HG03439 (cell line): Measurements from ENCODE around the gene HDAC4.

Source experiments
- ATAC-seq: cut with Tn5 transposase; IDR thresholded peaks from one replicate; pipeline ENCODE4 v1.9.1; 2021; ENCODE audit warnings: mild to moderate bottlenecking, moderate library complexity; ENCODE audit not compliant: unreplicated experiment

Gene HDAC4

GRCh38 chr2:239299218-239299939 lies 101.4 kb downstream of the HDAC4 start:
- ATAC-seq: no peak

GRCh38 chr2:239298116-239298804 lies 102.6 kb downstream of the HDAC4 start:
- ATAC-seq: no peak

- ATAC-seq: no peak
Observed at GRCh38 chr2:239297142-239298004, 103.4 kb downstream of the HDAC4 start.

GRCh38 chr2:239296020-239296932 lies 104.5 kb downstream of the HDAC4 start:
- ATAC-seq: no peak

GRCh38 chr2:239295377-239296019 lies 105.3 kb downstream of the HDAC4 start:
- ATAC-seq: no peak

GRCh38 chr2:239294571-239295054 lies 106.2 kb downstream of the HDAC4 start:
- ATAC-seq: no peak

GRCh38 chr2:239293775-239294430 lies 106.9 kb downstream of the HDAC4 start:
- peak; percentile 66 for ATAC-seq

GRCh38 chr2:239292959-239293774 lies 107.7 kb downstream of the HDAC4 start:
- ATAC-seq: no peak

- ATAC-seq: no peak
Observed at GRCh38 chr2:239292531-239292930, 108.3 kb downstream of the HDAC4 start.

- ATAC-seq: no peak
Observed at GRCh38 chr2:239291475-239292350, 109.1 kb downstream of the HDAC4 start.

- no peak for ATAC-seq
Observed at GRCh38 chr2:239290618-239291474, 110.0 kb downstream of the HDAC4 start.

GRCh38 chr2:239289545-239289944 lies 111.3 kb downstream of the HDAC4 start:
- no peak for ATAC-seq

- peak; percentile 48 for ATAC-seq
Observed at GRCh38 chr2:239288951-239289511, 111.8 kb downstream of the HDAC4 start.

GRCh38 chr2:239288237-239288636 lies 112.6 kb downstream of the HDAC4 start:
- ATAC-seq: no peak

GRCh38 chr2:239287461-239287860 lies 113.4 kb downstream of the HDAC4 start:
- ATAC-seq: no peak

GRCh38 chr2:239286901-239287300 lies 113.9 kb downstream of the HDAC4 start:
- ATAC-seq: no peak
